Stimulated activated CD4-positive, alpha-beta T cell treated with anti-CD3 and anti-CD28 coated beads, Interleukin-12 subunit alpha, Interleukin-12 subunit beta, amount 100 ng/mL, for 24 hours (primary cell): ENCODE results near the gene NMNAT3.

ENCODE experiments used
- DNase-seq, 2 experiments: peaks; one replicate each; pipeline ENCODE4 v3.0.0-alpha.2; 2020; ENCODE audit warnings: low read depth in 2 of 2

The NMNAT3 gene

DNA sequence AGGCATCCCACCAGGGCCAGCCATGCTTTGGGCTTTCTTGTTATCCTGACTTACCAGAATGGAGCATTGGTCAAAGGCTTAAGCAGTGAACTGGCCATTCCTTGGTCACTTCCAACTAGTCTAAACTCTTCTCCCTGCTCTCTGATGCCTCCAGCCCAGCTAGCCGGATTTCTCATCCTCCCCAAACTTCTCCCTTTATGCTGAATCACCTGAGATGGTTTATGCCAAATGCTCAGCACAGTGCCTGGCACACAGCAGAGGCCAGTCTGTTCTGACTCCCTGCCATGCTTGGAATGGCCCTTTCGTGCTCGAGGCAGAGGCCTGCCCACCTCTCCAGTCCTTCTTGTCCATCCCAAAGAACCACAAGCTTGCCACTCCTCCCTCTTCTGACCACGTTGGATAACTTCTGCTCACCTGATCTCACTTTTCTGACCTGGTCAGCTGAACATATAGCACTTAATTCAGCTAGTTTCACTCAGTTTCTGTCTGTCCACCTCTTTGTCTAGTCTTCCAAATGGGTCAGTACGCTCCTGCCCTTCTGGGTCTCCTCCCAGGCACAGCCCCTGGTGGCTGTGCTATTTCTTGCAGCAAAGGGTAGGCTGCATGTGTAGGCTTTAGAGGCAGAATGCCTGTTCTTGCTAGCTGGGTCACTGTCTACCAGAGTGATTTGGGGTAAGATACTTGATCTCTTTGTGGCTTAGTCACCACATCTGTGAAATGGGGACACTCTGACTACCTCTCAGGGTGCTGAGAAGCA, 136.1 kb downstream of the NMNAT3 start:
- DNase-seq: no peak

DNA sequence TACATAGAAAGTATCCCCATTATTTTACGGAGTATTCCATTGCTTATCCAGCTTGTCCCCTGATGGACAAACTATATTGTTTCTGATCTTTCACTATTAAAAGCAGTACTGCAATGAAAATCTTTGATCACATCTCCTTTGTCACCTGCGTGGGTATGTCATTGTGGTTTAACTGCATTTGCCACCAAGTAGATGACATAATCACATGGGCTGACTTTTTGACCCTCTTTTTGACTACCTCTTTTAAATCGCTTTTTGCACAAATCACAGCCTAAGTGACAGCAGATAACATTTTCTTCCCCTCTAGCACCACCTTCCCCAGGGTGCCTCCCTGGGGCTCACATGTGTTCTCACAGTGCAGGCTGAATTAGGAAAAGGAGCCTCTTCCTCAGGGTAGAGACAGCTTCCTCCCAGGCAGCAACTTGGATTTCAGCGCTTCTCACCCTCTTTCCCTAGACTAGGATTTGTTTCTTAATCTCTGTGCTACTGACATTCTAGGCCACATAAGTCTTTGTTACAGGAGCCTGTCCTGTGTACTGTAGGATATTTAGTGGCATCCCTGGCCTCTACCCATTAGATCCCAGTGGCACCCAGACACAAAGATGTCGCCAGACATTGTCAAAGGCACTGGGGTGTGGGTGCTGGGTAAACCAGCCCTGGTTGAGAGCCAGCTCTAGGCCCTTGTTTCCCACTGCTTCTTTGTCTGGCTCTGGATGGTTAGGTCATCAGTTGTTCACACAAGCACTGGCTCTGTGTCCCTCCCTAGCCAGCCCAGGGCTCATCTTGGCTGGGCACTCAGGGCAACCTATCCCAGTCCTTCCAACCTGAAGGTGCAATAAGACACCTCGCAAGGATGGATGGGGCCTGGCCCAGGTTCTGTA, 136.9 kb downstream of the NMNAT3 start:
- DNase-seq: no peak

DNA sequence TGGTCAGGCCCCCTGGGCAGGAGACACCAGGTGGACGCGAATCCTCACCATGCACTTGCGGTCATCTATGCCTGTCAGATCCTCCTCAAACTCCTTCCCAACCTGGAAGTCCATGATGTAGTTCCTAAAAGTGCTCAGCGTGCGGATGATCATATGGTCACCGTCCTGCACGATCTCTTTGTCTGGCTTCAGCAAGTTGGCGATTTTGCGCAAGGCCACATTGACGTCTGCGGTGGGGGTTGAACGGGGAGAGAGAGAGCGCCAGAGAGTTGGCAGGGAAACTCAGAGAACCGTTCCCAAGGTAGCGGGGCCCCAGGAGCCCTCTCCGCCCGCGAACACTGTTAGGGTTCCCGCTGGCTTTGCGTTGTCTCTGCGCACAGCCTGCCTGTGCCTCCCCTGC, 139.0 kb downstream of the NMNAT3 start:
- DNase-seq: no peak

DNA sequence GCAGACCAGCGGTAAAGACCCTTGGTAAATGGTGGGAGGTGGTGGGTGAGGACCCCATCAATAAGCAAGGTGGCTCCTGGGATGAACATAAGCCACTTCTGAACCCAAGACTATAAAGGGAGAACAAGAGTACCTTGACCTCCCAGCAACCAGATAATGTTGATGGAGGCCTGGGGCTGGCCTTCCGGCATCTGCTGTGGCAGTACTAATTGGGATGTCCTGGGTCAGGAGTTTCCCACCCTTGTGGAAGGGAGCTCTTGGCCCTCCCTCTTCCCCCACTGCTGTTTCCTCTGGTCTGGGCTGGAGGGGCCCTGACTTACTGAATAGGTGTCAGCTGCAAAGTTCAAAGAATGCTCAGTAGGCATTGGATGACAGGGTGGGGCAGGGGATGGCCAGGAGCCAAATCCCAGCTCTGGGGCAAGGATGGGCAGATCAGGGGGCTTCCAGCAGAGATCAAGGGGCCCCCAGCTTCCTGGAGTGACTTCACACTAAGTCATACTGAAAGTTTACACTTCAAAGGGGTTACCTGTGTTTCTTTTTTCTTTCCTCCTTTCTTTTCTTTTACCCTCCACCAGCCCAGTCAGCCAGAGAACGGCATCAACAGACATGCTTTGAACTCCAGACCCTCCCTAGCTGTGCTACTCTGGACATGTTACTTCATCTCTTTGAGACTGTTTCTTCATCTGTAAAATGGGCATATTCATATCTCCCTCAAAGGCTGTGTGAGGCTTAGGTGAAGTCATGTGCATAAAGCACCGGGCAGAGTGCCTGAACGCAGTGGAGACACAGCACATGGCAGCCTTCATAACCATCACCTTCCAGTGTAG, 139.8 kb downstream of the NMNAT3 start:
- DNase-seq: no peak

DNA sequence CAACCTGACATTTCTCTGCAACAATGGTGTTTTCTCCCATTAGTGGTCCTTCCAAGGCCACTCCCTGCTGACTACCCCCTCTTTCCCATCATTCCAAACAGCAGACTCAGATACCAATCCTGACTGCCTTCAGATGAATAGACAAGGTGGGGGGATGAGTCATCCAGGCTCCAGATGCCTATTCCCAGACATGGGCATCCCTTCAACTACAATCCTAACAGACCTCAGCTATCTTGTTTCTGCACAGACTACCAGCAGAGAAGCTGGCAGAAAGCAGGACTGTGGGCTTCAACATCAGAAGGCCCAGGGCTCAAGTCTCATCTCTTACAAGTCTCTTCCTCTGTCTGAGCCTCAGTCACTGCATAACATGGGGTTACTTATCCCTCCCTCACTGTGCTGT, 140.4 kb downstream of the NMNAT3 start:
- no peak for DNase-seq

DNA sequence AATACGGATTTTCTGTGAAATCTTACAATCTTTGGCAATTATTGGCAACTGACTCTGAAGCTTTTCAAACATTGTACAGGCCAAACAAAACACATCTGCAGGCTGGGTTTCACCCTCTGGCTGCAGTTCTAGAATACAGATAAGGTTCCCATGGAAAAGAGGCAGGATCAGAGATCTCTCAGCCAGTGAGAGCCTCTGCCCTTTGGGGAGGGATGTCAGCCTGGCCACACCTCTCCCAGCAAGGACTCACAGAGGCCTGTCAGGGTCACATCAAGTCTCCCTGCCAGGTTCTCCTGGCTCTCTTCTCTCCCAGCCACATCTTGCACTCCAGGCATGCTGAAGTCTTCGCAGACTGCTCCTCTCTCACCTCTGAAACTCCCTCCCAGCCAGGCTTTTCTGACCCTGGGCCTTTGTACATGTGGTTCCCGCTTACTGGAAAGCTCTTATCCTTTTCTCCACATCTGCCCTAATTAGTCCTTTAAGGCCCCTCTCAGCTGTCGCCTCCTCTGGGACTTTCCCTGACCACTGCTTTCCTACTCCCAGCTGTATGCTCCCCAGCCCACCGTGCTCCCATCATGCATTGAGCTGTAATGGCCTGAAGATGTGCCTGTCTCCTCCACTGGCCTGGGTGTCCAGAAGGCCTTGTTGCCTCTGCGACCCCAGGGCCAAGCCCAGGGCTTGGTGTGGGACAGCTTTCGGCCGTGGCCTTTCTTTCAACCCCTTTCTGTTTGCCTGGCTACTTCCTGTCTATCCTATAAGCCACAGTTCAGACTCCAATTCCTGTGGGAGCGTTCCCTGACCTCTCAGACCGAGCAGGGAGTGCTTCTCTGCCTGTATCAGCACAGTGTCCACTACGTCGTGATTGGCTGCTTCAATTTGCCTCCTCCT, 142.5 kb downstream of the NMNAT3 start:
- no peak for DNase-seq

DNA sequence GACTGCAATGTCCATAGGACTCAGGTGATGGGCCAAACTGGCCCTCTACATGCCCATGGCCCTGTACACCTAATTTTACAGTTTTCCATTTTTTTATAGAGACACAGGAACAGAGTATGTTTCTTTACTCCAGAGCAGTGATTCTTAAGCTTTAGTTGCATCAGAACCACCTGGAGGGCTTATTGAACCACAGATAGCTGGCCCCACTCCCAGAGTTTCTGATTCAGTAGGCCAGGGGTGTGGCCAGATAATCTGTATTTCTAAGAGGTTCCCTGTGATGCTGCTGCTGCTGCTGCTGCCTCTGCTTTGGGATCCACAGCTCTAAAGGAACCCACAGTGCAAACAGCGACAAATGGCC, 143.3 kb downstream of the NMNAT3 start:
- no peak for DNase-seq

DNA sequence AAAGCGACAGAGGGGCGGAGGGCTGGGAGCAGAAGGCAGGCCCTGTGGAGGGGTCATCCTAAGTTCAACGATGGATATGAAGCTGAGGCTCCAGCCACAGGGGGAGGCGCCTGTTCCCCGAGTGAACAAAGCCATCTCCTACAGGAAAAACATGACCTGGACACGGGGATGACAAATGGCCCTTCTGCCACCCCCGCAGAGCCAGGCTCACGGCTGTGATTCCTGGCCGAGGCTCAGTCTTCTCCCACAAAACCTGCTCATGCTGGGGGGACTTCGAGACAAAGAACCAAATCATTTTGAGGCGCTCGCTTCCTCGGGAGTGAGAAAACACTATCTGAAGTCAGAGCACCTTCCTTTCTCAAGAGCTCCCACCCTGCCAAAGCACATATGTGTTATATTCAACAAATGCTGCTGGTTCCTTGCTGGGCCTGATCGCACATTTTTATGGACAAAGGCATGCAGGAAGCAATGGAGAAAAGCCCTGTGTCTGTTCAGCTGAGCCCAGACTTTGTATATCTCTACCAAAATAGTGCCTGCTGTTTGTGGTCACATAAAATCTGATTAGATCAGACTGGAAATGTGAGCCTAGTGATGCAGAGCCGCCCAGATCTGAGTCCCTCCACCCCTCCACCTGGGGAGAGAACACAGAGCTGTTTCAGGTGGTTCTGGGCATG, 143.9 kb downstream of the NMNAT3 start:
- no peak for DNase-seq

DNA sequence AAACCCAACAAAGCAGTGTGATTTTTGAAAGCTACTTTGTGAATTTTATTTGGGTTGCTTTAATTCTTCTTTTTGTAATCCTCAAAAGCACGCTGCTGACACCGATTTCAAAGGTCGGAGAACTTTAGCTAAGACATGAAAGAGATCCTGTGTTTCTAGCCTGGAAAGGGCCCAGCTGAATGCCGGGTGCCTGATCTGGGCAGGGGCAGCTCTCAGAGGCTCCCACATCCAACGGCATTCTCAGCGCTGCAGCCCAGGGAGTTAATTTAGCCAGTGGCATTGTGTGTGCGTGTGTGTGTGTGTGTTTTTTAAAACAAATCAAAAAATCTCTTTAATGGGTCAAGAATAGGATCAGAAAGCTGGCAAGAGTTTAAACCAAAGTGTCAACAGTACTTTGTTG, 144.8 kb downstream of the NMNAT3 start:
- no peak for DNase-seq

DNA sequence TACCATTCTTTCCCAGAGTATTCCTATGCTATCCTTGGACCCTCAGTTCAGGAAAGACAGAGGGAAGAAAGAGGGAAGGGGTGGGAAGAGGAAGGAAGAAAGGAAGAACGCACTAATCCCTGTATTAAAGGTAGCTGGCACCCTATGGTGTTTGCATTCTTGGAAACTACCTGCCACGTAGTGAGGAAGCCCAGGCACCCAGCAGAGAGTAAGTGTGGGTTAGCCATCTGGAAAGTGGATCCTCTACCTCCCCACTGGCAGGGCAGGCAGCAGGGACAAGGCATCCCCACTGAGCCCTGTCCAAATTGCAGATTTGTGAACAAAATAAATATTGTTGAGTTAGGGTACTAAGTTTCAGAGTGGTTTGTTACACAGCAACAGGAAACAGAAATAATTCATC, 147.1 kb downstream of the NMNAT3 start:
- no peak for DNase-seq

DNA sequence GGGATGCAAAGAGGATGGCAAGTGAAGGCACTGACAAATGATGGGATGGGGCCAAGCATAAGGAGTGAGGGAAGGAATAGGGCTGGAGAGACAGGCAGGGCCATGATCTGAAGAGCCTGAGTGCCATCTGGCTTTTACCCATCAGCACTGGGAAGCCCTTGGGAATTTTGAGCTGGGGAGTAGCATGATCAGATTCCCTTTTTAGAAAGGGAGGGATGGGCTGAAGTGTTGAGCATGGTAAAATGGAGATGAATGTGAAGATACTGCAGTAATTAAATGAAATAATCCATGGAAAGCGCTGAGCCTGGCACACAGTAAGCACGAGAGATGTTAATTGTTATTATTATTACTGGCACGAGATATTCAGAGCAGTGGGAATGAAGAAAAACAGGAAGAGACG, 148.1 kb downstream of the NMNAT3 start:
- DNase-seq: no peak

DNA sequence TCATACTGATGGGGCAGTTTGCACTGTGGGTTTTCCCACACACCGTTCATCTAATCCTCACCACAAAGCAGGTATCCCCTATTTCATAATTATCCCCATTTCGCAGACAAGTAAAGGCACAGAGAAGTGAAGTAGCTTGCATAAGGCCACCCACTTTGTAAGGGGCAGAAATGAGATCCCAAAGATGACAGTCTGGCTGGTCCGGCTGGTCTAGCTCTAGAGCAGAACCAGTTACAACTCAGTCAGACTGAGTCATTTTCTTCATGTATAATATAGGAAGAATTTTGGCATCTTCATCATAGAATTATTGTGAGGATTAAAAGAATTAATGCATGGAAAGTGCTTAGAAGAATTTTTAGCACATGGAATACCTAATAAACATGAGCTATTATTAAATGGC, 148.8 kb downstream of the NMNAT3 start:
- DNase-seq: no peak

DNA sequence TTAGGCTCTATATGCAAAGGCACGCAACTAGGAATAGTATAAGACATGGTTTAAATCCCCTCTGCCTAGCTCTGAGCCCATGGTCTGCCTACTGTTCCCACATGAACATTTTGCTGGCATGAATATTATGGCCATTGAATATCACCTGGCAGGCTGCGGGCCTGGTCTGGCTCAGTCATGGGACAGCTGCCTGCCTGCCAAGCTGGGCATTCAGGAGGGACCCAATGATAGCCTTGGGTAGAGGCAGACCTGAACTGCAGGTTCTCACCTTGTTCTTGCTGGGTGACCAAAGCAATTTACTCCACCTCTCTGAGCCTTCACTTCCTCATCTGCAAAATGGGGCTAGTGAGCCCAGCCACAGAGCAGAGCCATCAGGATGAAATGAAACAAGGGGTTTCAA, 149.5 kb downstream of the NMNAT3 start:
- no peak for DNase-seq

DNA sequence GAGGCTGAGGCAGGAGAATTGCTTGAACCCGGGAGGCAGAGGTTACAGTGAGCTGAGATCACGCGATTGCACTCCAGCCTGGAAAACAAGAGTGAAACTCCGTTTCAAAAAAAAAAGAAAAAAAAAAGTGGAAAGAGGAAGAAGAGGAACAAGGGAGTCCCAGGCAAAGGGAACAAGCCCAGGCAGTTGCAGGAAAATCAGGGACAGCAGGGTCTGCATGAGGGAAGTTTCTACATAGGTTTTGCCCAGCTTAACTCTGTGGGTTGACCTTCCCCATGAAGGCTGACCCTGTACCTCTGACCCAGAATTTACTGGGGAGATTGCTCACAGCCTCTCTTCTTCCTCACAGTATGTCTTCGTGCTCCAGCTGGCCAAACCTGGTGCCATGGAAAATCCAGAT, 150.5 kb downstream of the NMNAT3 start:
- DNase-seq: no peak

DNA sequence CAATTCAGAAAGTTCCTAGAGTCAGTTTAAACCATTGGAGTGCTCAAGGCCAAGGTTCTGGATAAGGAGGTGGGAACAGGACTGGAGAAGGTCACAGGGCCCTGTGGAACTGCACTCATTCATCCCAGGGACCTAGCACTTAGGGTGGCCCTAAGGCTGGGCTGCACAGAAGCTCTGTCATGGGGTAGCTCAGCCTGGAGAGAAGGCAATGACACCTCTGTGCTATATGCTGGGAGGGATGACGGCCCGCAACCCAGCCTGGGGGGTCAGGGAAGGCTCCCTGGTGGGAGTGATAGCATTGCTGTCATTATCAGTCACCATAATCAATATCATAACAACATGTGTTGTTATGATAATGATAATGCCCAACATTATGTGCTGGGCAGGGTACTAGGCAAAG, 151.6 kb downstream of the NMNAT3 start:
- no peak for DNase-seq

DNA sequence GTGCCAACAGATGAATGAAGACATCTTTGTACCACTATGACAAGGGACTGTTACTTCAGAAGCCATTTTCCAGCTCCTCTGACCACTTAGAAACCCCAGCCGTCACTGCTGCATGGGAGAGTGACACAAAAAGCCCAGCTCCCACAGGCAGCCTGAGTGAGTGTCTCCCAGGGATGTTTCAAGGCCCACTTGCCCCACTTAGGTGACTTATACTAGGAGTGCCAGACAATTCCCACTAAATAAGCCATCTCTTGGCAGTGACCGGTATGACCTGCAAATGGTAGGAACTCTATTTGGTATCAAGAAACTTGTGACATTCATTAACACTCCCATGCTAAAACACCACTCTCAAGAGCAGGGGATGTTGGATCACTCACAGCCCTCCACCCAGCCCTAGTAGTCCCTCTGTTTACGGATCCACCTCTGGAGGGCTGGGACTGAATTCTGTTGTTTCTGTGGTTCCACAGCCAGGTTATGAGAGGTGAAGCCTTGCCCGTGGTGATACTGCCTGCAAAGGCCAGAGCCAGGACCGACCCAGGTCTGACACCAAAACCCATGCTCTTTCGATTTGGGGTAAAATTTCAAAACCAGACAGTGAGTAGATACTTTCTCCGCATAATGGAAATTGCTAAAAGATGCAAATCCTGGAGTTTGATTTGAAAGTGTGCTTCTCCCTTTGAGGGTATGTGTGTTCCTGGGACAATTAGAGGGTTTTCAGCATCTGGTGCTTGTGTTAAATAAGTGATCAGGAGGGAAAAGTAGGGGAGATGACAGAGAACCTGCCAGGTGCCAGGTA, 152.7 kb downstream of the NMNAT3 start:
- no peak for DNase-seq

DNA sequence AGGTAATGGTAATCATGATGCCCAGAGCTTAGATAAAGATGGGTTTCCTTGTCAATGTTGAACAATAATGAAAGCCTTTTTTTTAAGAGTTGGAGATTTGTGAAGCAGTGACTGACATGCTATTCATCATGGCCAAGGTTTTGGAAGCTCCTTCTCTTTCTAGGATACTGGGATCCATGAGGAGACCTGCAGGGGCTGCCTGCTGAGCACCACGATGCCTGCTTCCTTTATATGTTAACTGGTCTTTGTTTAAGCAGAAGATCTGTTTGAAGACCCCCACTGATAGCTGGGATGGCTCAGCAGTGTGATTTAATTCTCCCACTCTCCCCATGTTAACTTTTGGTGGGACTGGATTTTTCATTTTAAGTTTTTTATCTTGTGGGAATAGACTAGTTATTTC, 154.1 kb downstream of the NMNAT3 start:
- no peak for DNase-seq

DNA sequence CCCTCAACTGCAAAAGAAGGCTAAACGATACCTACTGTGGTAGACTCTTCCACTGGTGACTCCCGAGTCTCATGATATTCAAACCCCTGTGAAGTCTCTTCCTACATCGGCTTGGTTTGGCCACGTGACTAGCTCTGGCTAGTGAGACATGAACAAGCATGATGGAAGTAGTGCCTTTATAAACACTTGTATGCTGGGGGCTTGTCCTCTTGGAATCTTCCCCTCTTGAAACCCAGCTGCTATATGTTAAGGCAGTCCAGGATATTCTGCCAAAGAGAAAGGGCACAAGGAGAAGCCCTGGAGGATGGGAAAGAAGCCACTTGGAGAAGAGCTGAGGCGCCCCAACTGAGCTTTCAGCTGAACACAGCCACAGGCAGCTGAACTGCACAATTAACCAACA, 154.6 kb downstream of the NMNAT3 start:
- DNase-seq: no peak

DNA sequence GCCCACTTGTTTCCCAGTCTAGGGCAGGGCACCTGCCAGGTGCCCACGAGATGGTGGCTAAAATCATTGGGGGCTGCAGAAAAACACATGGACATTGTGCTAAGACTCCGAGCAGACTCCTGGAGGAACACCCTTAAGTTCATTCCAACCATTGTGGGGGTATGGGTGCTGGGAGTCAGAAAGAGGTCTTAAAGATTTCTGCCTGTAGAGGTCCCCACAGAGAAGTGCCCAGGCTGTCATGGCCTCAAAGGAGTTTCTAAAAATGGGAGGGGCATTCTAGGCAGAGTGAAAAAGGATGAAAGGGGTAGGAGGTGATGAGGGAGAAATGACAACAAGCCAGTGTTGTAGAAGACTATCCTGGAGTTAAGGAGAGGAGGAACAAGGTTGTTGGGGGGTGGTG, 155.4 kb downstream of the NMNAT3 start:
- DNase-seq: no peak

DNA sequence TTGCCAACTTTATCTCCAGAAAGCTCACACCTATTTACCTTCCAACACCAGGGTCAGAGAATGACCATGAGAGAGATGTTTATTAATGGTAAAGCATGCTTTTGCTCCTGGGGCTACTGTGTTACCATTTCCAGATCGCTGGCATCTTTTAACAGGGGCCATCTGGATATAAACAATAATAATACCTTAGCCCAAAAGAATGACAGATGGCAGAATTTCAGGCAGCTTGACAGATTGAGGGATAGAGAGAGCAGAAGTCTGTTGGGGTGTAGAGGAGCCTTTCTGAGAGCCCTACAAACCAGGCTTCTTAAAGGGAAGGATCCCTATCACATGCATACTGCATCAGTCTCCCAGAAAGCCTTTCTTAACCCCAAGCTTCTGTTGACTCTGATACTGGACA, 156.0 kb downstream of the NMNAT3 start:
- no peak for DNase-seq
